ENCODE data around the gene AADACL3.

DNA sequence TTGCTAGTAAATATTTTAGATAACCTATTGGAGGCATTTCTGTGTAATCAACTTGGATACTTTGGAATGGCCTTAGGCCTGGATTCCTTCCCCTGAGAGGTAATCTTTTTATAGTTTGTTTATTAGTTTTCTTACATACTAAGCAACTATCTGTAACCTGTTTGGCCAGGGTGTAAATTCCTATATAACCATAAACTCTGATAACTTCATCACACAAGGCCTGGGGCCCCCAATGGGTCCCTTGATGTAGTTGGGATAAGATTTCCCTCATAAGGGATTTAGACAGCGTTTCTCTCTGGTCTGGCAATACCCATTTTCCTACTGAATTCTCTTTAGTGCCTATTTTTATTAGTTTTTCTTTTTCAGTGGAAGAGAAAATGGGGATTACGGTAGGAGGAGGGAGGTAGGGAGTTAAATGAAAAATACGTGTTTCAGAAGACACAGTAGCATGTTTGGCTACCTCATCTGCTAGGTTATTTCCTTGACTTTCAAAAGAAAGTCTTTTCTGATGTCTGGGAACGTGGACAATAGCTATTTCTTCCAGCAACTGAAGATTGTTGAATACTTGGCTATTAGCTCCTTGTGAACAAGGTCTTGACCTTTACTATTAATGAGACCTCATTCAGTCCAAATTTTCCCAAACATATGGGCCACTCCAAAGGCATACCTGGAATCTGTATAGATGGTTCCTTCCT, 7.4 kb upstream of the AADACL3 start:
- TF ChIP-seq EZH2 (IDR thresholded peaks at IDR 0.05; ENCODE audit: insufficient read depth, poor library complexity, severe bottlenecking), result no peak
- no peak for TF ChIP-seq EZH2phosphoT487 (IDR thresholded peaks at IDR 0.05; ENCODE audit: insufficient read depth, low read depth)
